H9 (cell line): ENCODE data around the gene ODAD3. TPM values are rescaled to one million over a fixed set of nuclear protein-coding genes. Genes with fewer than 3 reads are reported as not detected.
A peak's percentile ranks its signal among the peaks of the same experiment; 100 is the strongest.

Source experiments
- DNase-seq: peaks from one replicate; pipeline ENCODE4 v3.0.0-alpha.2; 2017
- H2AFZ ChIP-seq: one replicate; pipeline ENCODE4 v1.6.1; 2013; ENCODE audit warnings: mild to moderate bottlenecking, low read length, control low read depth, moderate library complexity
- H2AK5ac ChIP-seq: 2 replicates; pipeline ENCODE4 v1.6.1; 2013; ENCODE audit warnings: low read length, control low read depth, mixed read lengths; ENCODE audit not compliant: insufficient read length
- H2BK120ac ChIP-seq: one replicate; pipeline ENCODE4 v1.6.1; 2013; ENCODE audit warnings: low read depth, mild to moderate bottlenecking, low read length, control low read depth, inconsistent platforms; ENCODE audit not compliant: poor library complexity, severe bottlenecking
- H2BK12ac ChIP-seq: 2 replicates; pipeline ENCODE4 v1.6.1; 2013; ENCODE audit warnings: low read length, control low read depth, mixed read lengths, low read depth; ENCODE audit not compliant: insufficient read length
- H2BK15ac ChIP-seq: 2 replicates; pipeline ENCODE4 v1.6.1; 2013; ENCODE audit warnings: low read depth, low read length, control low read depth
- H2BK20ac ChIP-seq: one replicate; pipeline ENCODE4 v1.6.1; 2013; ENCODE audit warnings: low read depth, mild to moderate bottlenecking, low read length, control low read depth, inconsistent platforms; ENCODE audit not compliant: poor library complexity, severe bottlenecking
- H2BK5ac ChIP-seq: 2 replicates; pipeline ENCODE4 v1.6.1; 2013; ENCODE audit warnings: low read length, control low read depth, mixed read lengths; ENCODE audit not compliant: insufficient read length
- H3K14ac ChIP-seq: 2 replicates; pipeline ENCODE4 v1.6.1; 2013; ENCODE audit warnings: low read length, control low read depth; ENCODE audit not compliant: insufficient read depth
- H3K18ac ChIP-seq: 2 replicates; pipeline ENCODE4 v1.6.1; 2013; ENCODE audit warnings: low read depth, mild to moderate bottlenecking, mixed read lengths, low read length, control low read depth; ENCODE audit not compliant: insufficient read length
- H3K23ac ChIP-seq: 2 replicates; pipeline ENCODE4 v1.6.1; 2013; ENCODE audit warnings: low read length, control low read depth, mixed read lengths, low read depth; ENCODE audit not compliant: insufficient read length
- H3K23me2 ChIP-seq: 2 replicates; pipeline ENCODE4 v1.6.1; 2013; ENCODE audit warnings: low read depth, mild to moderate bottlenecking, mixed read lengths, low read length, control low read depth; ENCODE audit not compliant: insufficient read length, poor library complexity, severe bottlenecking
- H3K27ac ChIP-seq: 2 replicates; pipeline ENCODE4 v1.5.1; 2013; ENCODE audit warnings: low read length, control low read depth, mixed read lengths, low read depth; ENCODE audit not compliant: insufficient read length
- H3K27me3 ChIP-seq: 2 replicates; pipeline ENCODE4 v1.6.1; 2013; ENCODE audit warnings: low read length, control low read depth, inconsistent platforms; ENCODE audit not compliant: insufficient read depth
- H3K4ac ChIP-seq: 2 replicates; pipeline ENCODE4 v1.6.1; 2013; ENCODE audit warnings: low read depth, mild to moderate bottlenecking, control low read depth, inconsistent platforms, low read length, moderate library complexity
- H3K4me1 ChIP-seq: 2 replicates; pipeline ENCODE4 v1.6.1; 2013; ENCODE audit warnings: low read length, control low read depth, inconsistent platforms; ENCODE audit not compliant: insufficient read depth
- H3K4me2 ChIP-seq: 2 replicates; pipeline ENCODE4 v1.6.1; 2013; ENCODE audit warnings: low read length, control low read depth, mixed read lengths; ENCODE audit not compliant: insufficient read length, insufficient read depth
- H3K56ac ChIP-seq: 2 replicates; pipeline ENCODE4 v1.6.1; 2013; ENCODE audit warnings: low read depth, mild to moderate bottlenecking, mixed read lengths, low read length, control low read depth; ENCODE audit not compliant: insufficient read length
- H3K79me1 ChIP-seq: 2 replicates; pipeline ENCODE4 v1.6.1; 2013; ENCODE audit warnings: low read depth, mild to moderate bottlenecking, moderate library complexity, low read length, control low read depth, inconsistent platforms; ENCODE audit not compliant: insufficient read depth, poor library complexity, severe bottlenecking
- H3K79me2 ChIP-seq: 2 replicates; pipeline ENCODE4 v1.6.1; 2013; ENCODE audit warnings: low read length, control low read depth, inconsistent platforms; ENCODE audit not compliant: insufficient read depth
- H3K9ac ChIP-seq: 2 replicates; pipeline ENCODE4 v1.6.1; 2013; ENCODE audit warnings: low read length, control low read depth, mixed read lengths; ENCODE audit not compliant: insufficient read length; ENCODE audit errors: extremely low read depth
- H3K9me3 ChIP-seq: one replicate; pipeline ENCODE4 v1.6.1; 2013; ENCODE audit warnings: low read depth, low read length, inconsistent platforms; ENCODE audit not compliant: control insufficient read depth
- H3T11ph ChIP-seq: one replicate; pipeline ENCODE4 v1.6.1; 2013; ENCODE audit warnings: mild to moderate bottlenecking, low read length, control low read depth, inconsistent platforms
- H4K20me1 ChIP-seq: one replicate; pipeline ENCODE4 v1.6.1; 2013; ENCODE audit not compliant: control insufficient read depth, insufficient read length, insufficient read depth
- H4K5ac ChIP-seq: 2 replicates; pipeline ENCODE4 v1.6.1; 2013; ENCODE audit warnings: low read depth, mild to moderate bottlenecking, mixed read lengths, low read length, control low read depth; ENCODE audit not compliant: insufficient read length
- H4K8ac ChIP-seq: replicated peaks from 2 replicates; pipeline ENCODE4 v1.6.1; 2013; ENCODE audit warnings: low read length, control low read depth, mixed read lengths, low read depth; ENCODE audit not compliant: insufficient read length
- H4K91ac ChIP-seq: 2 replicates; pipeline ENCODE4 v1.6.1; 2013; ENCODE audit warnings: low read depth, mild to moderate bottlenecking, moderate library complexity, mixed read lengths, low read length, control low read depth; ENCODE audit not compliant: insufficient read length
- H3K27ac Mint-ChIP-seq, 3 experiments: 2 replicates in 2 of 3; 3 replicates in 1 of 3; pipeline ENCODE4 v1.8.0; 2020 to 2021; ENCODE audit warnings: mixed read lengths in 3 of 3, mild to moderate bottlenecking in 1 of 3, moderate library complexity in 1 of 3
- H3K27me3 Mint-ChIP-seq: 2 replicates; pipeline ENCODE4 v1.8.0; 2021; ENCODE audit warnings: low read depth, mild to moderate bottlenecking, moderate library complexity, mixed read lengths
- H3K36me3 Mint-ChIP-seq, 3 experiments: 2 replicates in 2 of 3; 3 replicates in 1 of 3; pipeline ENCODE4 v1.8.0; 2020 to 2021; ENCODE audit warnings: low read depth in 3 of 3, mixed read lengths in 3 of 3; ENCODE audit not compliant: insufficient read depth in 1 of 3
- H3K4me1 Mint-ChIP-seq, 2 experiments: 2 replicates each; pipeline ENCODE4 v1.8.0; 2020; ENCODE audit warnings: mixed read lengths in 2 of 2
- H3K4me3 Mint-ChIP-seq, 2 experiments: 2 replicates in 1 of 2; 3 replicates in 1 of 2; pipeline ENCODE4 v1.8.0; 2020 to 2021; ENCODE audit warnings: mild to moderate bottlenecking in 2 of 2, mixed read lengths in 2 of 2, moderate library complexity in 1 of 2
- H3K9me3 Mint-ChIP-seq, 2 experiments: 2 replicates in 1 of 2; 3 replicates in 1 of 2; pipeline ENCODE4 v1.8.0; 2020; ENCODE audit warnings: mild to moderate bottlenecking in 2 of 2, mixed read lengths in 2 of 2, moderate library complexity in 1 of 2
- WGBS: extraction: QIAGEN DNeasy Blood & Tissue Kit; methylation state at CpG from one replicate; pipeline ENCODE4 v1.1.7; 2013; ENCODE audit warnings: missing lambda C conversion rate, low lambda C conversion rate, mixed read lengths; ENCODE audit not compliant: insufficient read length; ENCODE audit errors: extremely low coverage; 5-methylcytosine and 5-hydroxymethylcytosine counted together
- total RNA-seq: library from RNA; stranded (reverse); gene quantifications from 2 replicates; pipeline ENCODE4 v1.2.1, GENCODE V29; 2021
- TF ChIP-seq, protein P1 (sequence below): fragments of 200-600 bp; sonication (generic); conservative IDR thresholded peaks from 3 replicates; pipeline ENCODE4 v1.8.0; 2021; ENCODE audit warnings: antibody characterized with exemption, mild to moderate bottlenecking

The ODAD3 gene
- total RNA-seq, 1 experiment from 2014 or later = 2.5 TPM

DNA sequence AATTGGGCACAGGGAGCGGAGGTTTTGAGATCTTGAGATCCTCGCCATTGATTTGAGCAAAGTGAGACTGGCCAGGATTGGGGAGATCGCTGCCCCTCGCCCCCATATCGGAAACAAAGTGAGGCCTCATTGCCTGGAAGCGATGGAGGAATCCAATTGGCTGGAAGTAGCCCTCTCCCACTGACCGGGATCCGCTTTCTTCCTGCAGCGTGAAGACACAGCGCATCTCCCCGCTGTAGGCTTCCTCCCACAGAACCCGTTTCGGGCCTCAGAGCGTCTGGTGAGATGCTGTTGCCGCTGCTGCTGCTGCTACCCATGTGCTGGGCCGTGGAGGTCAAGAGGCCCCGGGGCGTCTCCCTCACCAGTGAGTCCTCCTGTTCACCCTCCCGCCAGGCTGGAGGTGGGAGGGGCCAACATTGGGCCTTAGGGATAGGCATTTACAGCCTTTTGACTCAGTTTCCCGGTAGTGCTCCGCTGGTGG lies 952 bp upstream of the ODAD3 start:
- H3K27me3 Mint-ChIP-seq = peaks cover 2% of the 10 kb centered on the region; the same call in 1 of the 2 replicates
- H2BK120ac ChIP-seq = no peak overlapping the region
- TF ChIP-seq, protein P1, sequence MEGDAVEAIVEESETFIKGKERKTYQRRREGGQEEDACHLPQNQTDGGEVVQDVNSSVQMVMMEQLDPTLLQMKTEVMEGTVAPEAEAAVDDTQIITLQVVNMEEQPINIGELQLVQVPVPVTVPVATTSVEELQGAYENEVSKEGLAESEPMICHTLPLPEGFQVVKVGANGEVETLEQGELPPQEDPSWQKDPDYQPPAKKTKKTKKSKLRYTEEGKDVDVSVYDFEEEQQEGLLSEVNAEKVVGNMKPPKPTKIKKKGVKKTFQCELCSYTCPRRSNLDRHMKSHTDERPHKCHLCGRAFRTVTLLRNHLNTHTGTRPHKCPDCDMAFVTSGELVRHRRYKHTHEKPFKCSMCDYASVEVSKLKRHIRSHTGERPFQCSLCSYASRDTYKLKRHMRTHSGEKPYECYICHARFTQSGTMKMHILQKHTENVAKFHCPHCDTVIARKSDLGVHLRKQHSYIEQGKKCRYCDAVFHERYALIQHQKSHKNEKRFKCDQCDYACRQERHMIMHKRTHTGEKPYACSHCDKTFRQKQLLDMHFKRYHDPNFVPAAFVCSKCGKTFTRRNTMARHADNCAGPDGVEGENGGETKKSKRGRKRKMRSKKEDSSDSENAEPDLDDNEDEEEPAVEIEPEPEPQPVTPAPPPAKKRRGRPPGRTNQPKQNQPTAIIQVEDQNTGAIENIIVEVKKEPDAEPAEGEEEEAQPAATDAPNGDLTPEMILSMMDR = no peak
- H3K56ac ChIP-seq = no peak overlapping the region
- peak overlapping the region; percentile 94 for H3K14ac ChIP-seq
- H3K4me1 Mint-ChIP-seq = peaks cover 10 to 17% of the 10 kb centered on the region in 2 experiments
- H3K4ac ChIP-seq = no peak overlapping the region; the same call in 1 of the 2 replicates
- H3K23ac ChIP-seq = no peak overlapping the region
- no peaks in the 10 kb centered on the region for H3K27me3 ChIP-seq
- H2BK15ac ChIP-seq = no peak overlapping the region; the same call in 1 of the 2 replicates
- DNase-seq = no peak
- H4K91ac ChIP-seq = no peak overlapping the region
- no peak overlapping the region for H4K8ac ChIP-seq
- peak overlapping the region; percentile 43 for H2BK5ac ChIP-seq
- peak overlapping the region; percentile 80 for H4K5ac ChIP-seq
- peaks cover 9% of the 10 kb centered on the region for H3K23me2 ChIP-seq
- peaks cover 27 to 46% (median 46%) of the 10 kb centered on the region in 3 experiments for H3K36me3 Mint-ChIP-seq
- H2AFZ ChIP-seq = no peak overlapping the region
- H3K79me2 ChIP-seq = peaks cover 4% of the 10 kb centered on the region; the same call in 1 of the 2 replicates
- peak overlapping the region; percentile 98 to 100 (median 100) for H3K27ac Mint-ChIP-seq
- peak overlapping the region; percentile 96 for H3K9ac ChIP-seq
- peak overlapping the region; percentile 80 for H3K18ac ChIP-seq
- no CpG with 5 or more reads among the region's 21 CpGs for WGBS
- H3K4me2 ChIP-seq = peak overlapping the region; percentile 94
- no peak overlapping the region for H3K27ac ChIP-seq
- H3K79me1 ChIP-seq = peaks cover 7% of the 10 kb centered on the region
- peak overlapping the region; percentile 68 for H3T11ph ChIP-seq
- H4K20me1 ChIP-seq = no peaks in the 10 kb centered on the region
- H3K9me3 Mint-ChIP-seq = no peaks in the 10 kb centered on the region
- no peak overlapping the region for H2AK5ac ChIP-seq
- peaks cover 3% of the 10 kb centered on the region; the same call in 1 of the 2 replicates for H3K4me1 ChIP-seq
- no peak overlapping the region for H2BK12ac ChIP-seq
- no peaks in the 10 kb centered on the region for H3K9me3 ChIP-seq
- H2BK20ac ChIP-seq = no peak overlapping the region
- H3K4me3 Mint-ChIP-seq = peak overlapping the region; percentile 98 to 100
